Cortex of kidney (tissue), 1 donor: Measurements from ENCODE around the gene CD7.
"Not testable (repeated sequence)": the region's sequence is repeated elsewhere in the genome, so short reads cannot be mapped to it uniquely, and the experiment has no call there.

Experiments
- DNase-seq: peaks from one replicate; lab custom pipeline; 2025; lab: John Stamatoyannopoulos, UW

Gene CD7

GRCh38 chr17:82317394-82318168 lies at the start of gene CD7:
Gene CD7, minus strand, starts transcription at chr17:82317608. Its CDS starts 113 bp downstream, at chr17:82317495.
- DNase-seq: no peak

GRCh38 chr17:82366749-82367148 lies 49.3 kb upstream of the CD7 start:
- DNase-seq: no peak

GRCh38 chr17:82365606-82366295 lies 48.3 kb upstream of the CD7 start:
- DNase-seq: no peak

- no peak for DNase-seq
Observed at GRCh38 chr17:82361885-82362633, 44.7 kb upstream of the CD7 start.

GRCh38 chr17:82359451-82360074 lies 42.2 kb upstream of the CD7 start:
- DNase-seq: not testable (repeated sequence)

- DNase-seq: no peak
Observed at GRCh38 chr17:82358465-82359350, 41.3 kb upstream of the CD7 start, which contains the start of gene TEX19. Gene TEX19, plus strand, starts transcription at chr17:82359247. Its CDS starts 2,904 bp downstream, at chr17:82362151.

GRCh38 chr17:82357394-82357793 lies 40.0 kb upstream of the CD7 start:
- no peak for DNase-seq

- DNase-seq: no peak
Observed at GRCh38 chr17:82356845-82357355, 39.5 kb upstream of the CD7 start.

- no peak for DNase-seq
Observed at GRCh38 chr17:82355770-82356427, 38.5 kb upstream of the CD7 start.

GRCh38 chr17:82354804-82355308 lies 37.4 kb upstream of the CD7 start:
- DNase-seq: no peak

- DNase-seq: no peak
Observed at GRCh38 chr17:82353484-82353883, 36.1 kb upstream of the CD7 start.

- DNase-seq: no peak
Observed at GRCh38 chr17:82351713-82352488, 34.5 kb upstream of the CD7 start.

GRCh38 chr17:82351254-82351712 lies 33.9 kb upstream of the CD7 start:
- DNase-seq: no peak

- DNase-seq: no peak
Observed at GRCh38 chr17:82350182-82351030, 33.0 kb upstream of the CD7 start.

- no peak for DNase-seq
Observed at GRCh38 chr17:82349287-82349701, 31.9 kb upstream of the CD7 start.

GRCh38 chr17:82348866-82349265 lies 31.5 kb upstream of the CD7 start:
- DNase-seq: no peak

- no peak for DNase-seq
Observed at GRCh38 chr17:82348434-82348833, 31.0 kb upstream of the CD7 start.

- DNase-seq: not testable (repeated sequence)
Observed at GRCh38 chr17:82347994-82348393, 30.6 kb upstream of the CD7 start.
